Measurements from ENCODE around the gene SLC15A3.

- no peak for TF ChIP-seq CTCF (IDR thresholded peaks at IDR 0.05)
- TF ChIP-seq POLR2A (IDR thresholded peaks at IDR 0.05), result no peak
Observed at GRCh38 chr11:60995798-60996197, 43.8 kb upstream of the SLC15A3 start.
